OCI-M2 (cell line): ENCODE results near the gene ANKH.

Source experiments
- DNase-seq: peaks from one replicate; lab custom pipeline; 2025; ENCODE audit not compliant: unreplicated experiment; lab: John Stamatoyannopoulos, UW

The ANKH gene

GRCh38 chr5:14698495-14698894 lies 173.1 kb downstream of the ANKH start:
- DNase-seq = no peak

GRCh38 chr5:14696851-14697250 lies 174.7 kb downstream of the ANKH start:
- no peak for DNase-seq

GRCh38 chr5:14696057-14696456 lies 175.5 kb downstream of the ANKH start:
- DNase-seq = no peak

- DNase-seq = no peak
Observed at GRCh38 chr5:14695152-14695551, 176.4 kb downstream of the ANKH start.

GRCh38 chr5:14693070-14693469 lies 178.5 kb downstream of the ANKH start:
- no peak for DNase-seq

GRCh38 chr5:14687023-14687665 lies 184.4 kb downstream of the ANKH start:
- DNase-seq = no peak

GRCh38 chr5:14686517-14686916 lies 185.1 kb downstream of the ANKH start:
- DNase-seq = no peak

- DNase-seq = no peak
Observed at GRCh38 chr5:14685757-14686156, 185.8 kb downstream of the ANKH start.

GRCh38 chr5:14684757-14685156 lies 186.8 kb downstream of the ANKH start:
- no peak for DNase-seq

- DNase-seq = no peak
Observed at GRCh38 chr5:14683906-14684455, 187.6 kb downstream of the ANKH start.

- DNase-seq = no peak
Observed at GRCh38 chr5:14681236-14681752, 190.3 kb downstream of the ANKH start.

- DNase-seq = no peak
Observed at GRCh38 chr5:14679595-14679994, 192.0 kb downstream of the ANKH start.

GRCh38 chr5:14678773-14679334 lies 192.7 kb downstream of the ANKH start:
- no peak for DNase-seq

GRCh38 chr5:14676320-14676719 lies 195.3 kb downstream of the ANKH start:
- DNase-seq = no peak

GRCh38 chr5:14675865-14676300 lies 195.7 kb downstream of the ANKH start:
- no peak for DNase-seq

GRCh38 chr5:14674983-14675854 lies 196.4 kb downstream of the ANKH start:
- DNase-seq = no peak

- DNase-seq = no peak
Observed at GRCh38 chr5:14673443-14673842, 198.1 kb downstream of the ANKH start.

GRCh38 chr5:14672484-14673394 lies 198.8 kb downstream of the ANKH start:
- no peak for DNase-seq

- DNase-seq = no peak
Observed at GRCh38 chr5:14672082-14672481, 199.5 kb downstream of the ANKH start.

GRCh38 chr5:14671414-14671813 lies 200.2 kb downstream of the ANKH start:
- no peak for DNase-seq

GRCh38 chr5:14669975-14670374 lies 201.6 kb downstream of the ANKH start:
- DNase-seq = no peak
